H9 (cell line): ENCODE results near the gene RAB3IP. TPM values are rescaled to one million over a fixed set of nuclear protein-coding genes. Genes with fewer than 3 reads are reported as not detected.

ENCODE experiments used
- DNase-seq: peaks from one replicate; pipeline ENCODE4 v3.0.0-alpha.2; 2017
- H2AFZ ChIP-seq: one replicate; pipeline ENCODE4 v1.6.1; 2013; ENCODE audit warnings: mild to moderate bottlenecking, low read length, control low read depth, moderate library complexity
- H2AK5ac ChIP-seq: 2 replicates; pipeline ENCODE4 v1.6.1; 2013; ENCODE audit warnings: low read length, control low read depth, mixed read lengths; ENCODE audit not compliant: insufficient read length
- H2BK120ac ChIP-seq: one replicate; pipeline ENCODE4 v1.6.1; 2013; ENCODE audit warnings: low read depth, mild to moderate bottlenecking, low read length, control low read depth, inconsistent platforms; ENCODE audit not compliant: poor library complexity, severe bottlenecking
- H2BK12ac ChIP-seq: 2 replicates; pipeline ENCODE4 v1.6.1; 2013; ENCODE audit warnings: low read length, control low read depth, mixed read lengths, low read depth; ENCODE audit not compliant: insufficient read length
- H2BK15ac ChIP-seq: 2 replicates; pipeline ENCODE4 v1.6.1; 2013; ENCODE audit warnings: low read depth, low read length, control low read depth
- H2BK20ac ChIP-seq: one replicate; pipeline ENCODE4 v1.6.1; 2013; ENCODE audit warnings: low read depth, mild to moderate bottlenecking, low read length, control low read depth, inconsistent platforms; ENCODE audit not compliant: poor library complexity, severe bottlenecking
- H2BK5ac ChIP-seq: 2 replicates; pipeline ENCODE4 v1.6.1; 2013; ENCODE audit warnings: low read length, control low read depth, mixed read lengths; ENCODE audit not compliant: insufficient read length
- H3K14ac ChIP-seq: 2 replicates; pipeline ENCODE4 v1.6.1; 2013; ENCODE audit warnings: low read length, control low read depth; ENCODE audit not compliant: insufficient read depth
- H3K18ac ChIP-seq: 2 replicates; pipeline ENCODE4 v1.6.1; 2013; ENCODE audit warnings: low read depth, mild to moderate bottlenecking, mixed read lengths, low read length, control low read depth; ENCODE audit not compliant: insufficient read length
- H3K23ac ChIP-seq: 2 replicates; pipeline ENCODE4 v1.6.1; 2013; ENCODE audit warnings: low read length, control low read depth, mixed read lengths, low read depth; ENCODE audit not compliant: insufficient read length
- H3K23me2 ChIP-seq: 2 replicates; pipeline ENCODE4 v1.6.1; 2013; ENCODE audit warnings: low read depth, mild to moderate bottlenecking, mixed read lengths, low read length, control low read depth; ENCODE audit not compliant: insufficient read length, poor library complexity, severe bottlenecking
- H3K27ac ChIP-seq: 2 replicates; pipeline ENCODE4 v1.5.1; 2013; ENCODE audit warnings: low read length, control low read depth, mixed read lengths, low read depth; ENCODE audit not compliant: insufficient read length
- H3K27me3 ChIP-seq: 2 replicates; pipeline ENCODE4 v1.6.1; 2013; ENCODE audit warnings: low read length, control low read depth, inconsistent platforms; ENCODE audit not compliant: insufficient read depth
- H3K4ac ChIP-seq: 2 replicates; pipeline ENCODE4 v1.6.1; 2013; ENCODE audit warnings: low read depth, mild to moderate bottlenecking, control low read depth, inconsistent platforms, low read length, moderate library complexity
- H3K4me1 ChIP-seq: 2 replicates; pipeline ENCODE4 v1.6.1; 2013; ENCODE audit warnings: low read length, control low read depth, inconsistent platforms; ENCODE audit not compliant: insufficient read depth
- H3K4me2 ChIP-seq: 2 replicates; pipeline ENCODE4 v1.6.1; 2013; ENCODE audit warnings: low read length, control low read depth, mixed read lengths; ENCODE audit not compliant: insufficient read length, insufficient read depth
- H3K56ac ChIP-seq: 2 replicates; pipeline ENCODE4 v1.6.1; 2013; ENCODE audit warnings: low read depth, mild to moderate bottlenecking, mixed read lengths, low read length, control low read depth; ENCODE audit not compliant: insufficient read length
- H3K79me1 ChIP-seq: 2 replicates; pipeline ENCODE4 v1.6.1; 2013; ENCODE audit warnings: low read depth, mild to moderate bottlenecking, moderate library complexity, low read length, control low read depth, inconsistent platforms; ENCODE audit not compliant: insufficient read depth, poor library complexity, severe bottlenecking
- H3K79me2 ChIP-seq: 2 replicates; pipeline ENCODE4 v1.6.1; 2013; ENCODE audit warnings: low read length, control low read depth, inconsistent platforms; ENCODE audit not compliant: insufficient read depth
- H3K9ac ChIP-seq: 2 replicates; pipeline ENCODE4 v1.6.1; 2013; ENCODE audit warnings: low read length, control low read depth, mixed read lengths; ENCODE audit not compliant: insufficient read length; ENCODE audit errors: extremely low read depth
- H3K9me3 ChIP-seq: one replicate; pipeline ENCODE4 v1.6.1; 2013; ENCODE audit warnings: low read depth, low read length, inconsistent platforms; ENCODE audit not compliant: control insufficient read depth
- H3T11ph ChIP-seq: one replicate; pipeline ENCODE4 v1.6.1; 2013; ENCODE audit warnings: mild to moderate bottlenecking, low read length, control low read depth, inconsistent platforms
- H4K20me1 ChIP-seq: one replicate; pipeline ENCODE4 v1.6.1; 2013; ENCODE audit not compliant: control insufficient read depth, insufficient read length, insufficient read depth
- H4K5ac ChIP-seq: 2 replicates; pipeline ENCODE4 v1.6.1; 2013; ENCODE audit warnings: low read depth, mild to moderate bottlenecking, mixed read lengths, low read length, control low read depth; ENCODE audit not compliant: insufficient read length
- H4K8ac ChIP-seq: replicated peaks from 2 replicates; pipeline ENCODE4 v1.6.1; 2013; ENCODE audit warnings: low read length, control low read depth, mixed read lengths, low read depth; ENCODE audit not compliant: insufficient read length
- H4K91ac ChIP-seq: 2 replicates; pipeline ENCODE4 v1.6.1; 2013; ENCODE audit warnings: low read depth, mild to moderate bottlenecking, moderate library complexity, mixed read lengths, low read length, control low read depth; ENCODE audit not compliant: insufficient read length
- H3K27ac Mint-ChIP-seq, 3 experiments: 2 replicates in 2 of 3; 3 replicates in 1 of 3; pipeline ENCODE4 v1.8.0; 2020 to 2021; ENCODE audit warnings: mixed read lengths in 3 of 3, mild to moderate bottlenecking in 1 of 3, moderate library complexity in 1 of 3
- H3K27me3 Mint-ChIP-seq: 2 replicates; pipeline ENCODE4 v1.8.0; 2021; ENCODE audit warnings: low read depth, mild to moderate bottlenecking, moderate library complexity, mixed read lengths
- H3K36me3 Mint-ChIP-seq, 3 experiments: 2 replicates in 2 of 3; 3 replicates in 1 of 3; pipeline ENCODE4 v1.8.0; 2020 to 2021; ENCODE audit warnings: low read depth in 3 of 3, mixed read lengths in 3 of 3; ENCODE audit not compliant: insufficient read depth in 1 of 3
- H3K4me1 Mint-ChIP-seq, 2 experiments: 2 replicates each; pipeline ENCODE4 v1.8.0; 2020; ENCODE audit warnings: mixed read lengths in 2 of 2
- H3K4me3 Mint-ChIP-seq, 2 experiments: 2 replicates in 1 of 2; 3 replicates in 1 of 2; pipeline ENCODE4 v1.8.0; 2020 to 2021; ENCODE audit warnings: mild to moderate bottlenecking in 2 of 2, mixed read lengths in 2 of 2, moderate library complexity in 1 of 2
- H3K9me3 Mint-ChIP-seq, 2 experiments: 2 replicates in 1 of 2; 3 replicates in 1 of 2; pipeline ENCODE4 v1.8.0; 2020; ENCODE audit warnings: mild to moderate bottlenecking in 2 of 2, mixed read lengths in 2 of 2, moderate library complexity in 1 of 2
- CTCF ChIP-seq: fragments of 200-600 bp; sonication (generic); conservative IDR thresholded peaks from 3 replicates; pipeline ENCODE4 v1.8.0; 2021; ENCODE audit warnings: antibody characterized with exemption, mild to moderate bottlenecking
- WGBS: extraction: QIAGEN DNeasy Blood & Tissue Kit; methylation state at CpG from one replicate; pipeline ENCODE4 v1.1.7; 2013; ENCODE audit warnings: missing lambda C conversion rate, low lambda C conversion rate, mixed read lengths; ENCODE audit not compliant: insufficient read length; ENCODE audit errors: extremely low coverage; 5-methylcytosine and 5-hydroxymethylcytosine counted together
- total RNA-seq: library from RNA; stranded (reverse); gene quantifications from 2 replicates; pipeline ENCODE4 v1.2.1, GENCODE V29; 2021

RAB3IP gene
- total RNA-seq, 1 experiment from 2014 or later = 45.5 TPM

DNA sequence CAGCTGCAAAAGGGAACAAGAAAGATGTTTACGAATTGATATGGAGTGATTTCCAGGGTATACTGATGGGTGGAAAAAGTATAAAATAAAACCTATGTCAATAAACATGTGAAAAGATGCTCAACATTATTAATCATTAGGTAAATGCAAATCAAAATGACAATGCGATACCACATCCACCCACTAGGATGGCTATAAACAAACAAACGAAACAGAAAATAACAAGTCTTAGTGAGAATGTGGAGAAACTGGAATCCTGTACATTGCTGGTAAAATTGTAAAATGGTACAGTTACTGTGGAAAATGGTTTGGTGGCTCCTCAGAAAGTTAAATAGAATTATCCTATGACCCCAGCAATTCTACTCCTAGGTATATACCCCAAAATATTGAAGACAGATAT, 30.0 kb upstream of the RAB3IP start:
- no peak overlapping the region for H2BK5ac ChIP-seq
- H2AFZ ChIP-seq = no peak overlapping the region
- no peak overlapping the region for H3K9ac ChIP-seq
- H3K4me1 Mint-ChIP-seq = no peaks in the 10 kb centered on the region
- no peak overlapping the region for H3K56ac ChIP-seq
- no peak overlapping the region for H4K8ac ChIP-seq
- peak; percentile 42 for TF ChIP-seq CTCF
- DNase-seq = no peak
- H3K23ac ChIP-seq = no peak overlapping the region
- no peak overlapping the region for H3K14ac ChIP-seq
- H3K36me3 Mint-ChIP-seq = no peaks in the 10 kb centered on the region
- H2BK12ac ChIP-seq = no peak overlapping the region
- no peak overlapping the region for H2BK20ac ChIP-seq
- no peak overlapping the region for H4K91ac ChIP-seq
- no peak overlapping the region for H3T11ph ChIP-seq
- no peak overlapping the region for H2BK15ac ChIP-seq
- WGBS = no CpG with 5 or more reads among the region's 3 CpGs
- H3K27ac ChIP-seq = no peak overlapping the region
- no peaks in the 10 kb centered on the region for H3K27me3 ChIP-seq
- H3K4me2 ChIP-seq = no peak overlapping the region
- no peak overlapping the region for H3K27ac Mint-ChIP-seq
- H2AK5ac ChIP-seq = no peak overlapping the region
- no peak overlapping the region for H4K5ac ChIP-seq
- H3K79me1 ChIP-seq = no peaks in the 10 kb centered on the region
- H3K9me3 Mint-ChIP-seq = no peaks in the 10 kb centered on the region
- H3K4me3 Mint-ChIP-seq = no peak overlapping the region
- no peaks in the 10 kb centered on the region for H3K4me1 ChIP-seq
- H4K20me1 ChIP-seq = no peaks in the 10 kb centered on the region
- no peak overlapping the region for H3K18ac ChIP-seq
- H2BK120ac ChIP-seq = no peak overlapping the region
- no peaks in the 10 kb centered on the region for H3K9me3 ChIP-seq
- H3K27me3 Mint-ChIP-seq = no peaks in the 10 kb centered on the region; the same call in 1 of the 2 replicates
- H3K4ac ChIP-seq = no peak overlapping the region
- H3K23me2 ChIP-seq = no peaks in the 10 kb centered on the region
- no peaks in the 10 kb centered on the region for H3K79me2 ChIP-seq
